Loucy (cell line): ENCODE data around the gene FEZ2.

Experiments
- H2AFZ ChIP-seq: fragments of 200-600 bp; sonication (generic); 2 replicates; pipeline ENCODE4 v1.6.0; 2016; ENCODE audit warnings: antibody characterized with exemption, mild to moderate bottlenecking, low read length, moderate library complexity
- H3F3A ChIP-seq: fragments of 200-600 bp; 2 replicates; pipeline ENCODE4 v1.6.0; 2016; ENCODE audit warnings: antibody characterized with exemption, low read depth, mild to moderate bottlenecking
- H3K27me3 ChIP-seq: fragments of 200-600 bp; sonication (generic); 2 replicates; pipeline ENCODE4 v1.6.1; 2014; ENCODE audit warnings: low read length, mild to moderate bottlenecking; ENCODE audit not compliant: insufficient read depth, poor library complexity, severe bottlenecking
- H3K36me3 ChIP-seq: fragments of 200-600 bp; sonication (generic); 2 replicates; pipeline ENCODE4 v1.6.1; 2016; ENCODE audit warnings: low read length; ENCODE audit not compliant: insufficient read depth
- H3K4me1 ChIP-seq: fragments of 200-600 bp; sonication (generic); 2 replicates; pipeline ENCODE4 v1.5.1; 2014; ENCODE audit warnings: low read length, mild to moderate bottlenecking; ENCODE audit not compliant: insufficient read depth, poor library complexity, severe bottlenecking
- H3K4me2 ChIP-seq: fragments of 200-600 bp; sonication (generic); 2 replicates; pipeline ENCODE4 v1.6.0; 2014; ENCODE audit warnings: antibody characterized with exemption, low read length, low read depth, mild to moderate bottlenecking; ENCODE audit not compliant: poor library complexity, severe bottlenecking
- H3K4me3 ChIP-seq: fragments of 200-600 bp; sonication (generic); 2 replicates; pipeline ENCODE4 v1.5.1; 2014; ENCODE audit warnings: low read length, mild to moderate bottlenecking, mixed read lengths; ENCODE audit not compliant: poor library complexity, severe bottlenecking
- H3K79me2 ChIP-seq: fragments of 200-600 bp; sonication (generic); 2 replicates; pipeline ENCODE4 v1.6.1; 2014; ENCODE audit warnings: low read length; ENCODE audit not compliant: insufficient read depth
- H3K9ac ChIP-seq: fragments of 200-600 bp; sonication (generic); 2 replicates; pipeline ENCODE4 v1.6.0; 2014; ENCODE audit warnings: mild to moderate bottlenecking, low read depth, low read length, moderate library complexity; ENCODE audit not compliant: poor library complexity, severe bottlenecking
- H3K9me2 ChIP-seq: fragments of 200-600 bp; sonication (generic); replicated peaks from 2 replicates; pipeline ENCODE4 v1.6.1; 2016; ENCODE audit warnings: low read depth, low read length, mixed read lengths
- H3K9me3 ChIP-seq: fragments of 200-600 bp; sonication (generic); 2 replicates; pipeline ENCODE4 v1.6.1; 2014; ENCODE audit warnings: mild to moderate bottlenecking, antibody characterized with exemption, low read length, low read depth; ENCODE audit not compliant: insufficient read depth
- H4K20me1 ChIP-seq: fragments of 200-600 bp; sonication (generic); 2 replicates; pipeline ENCODE4 v1.6.0; 2014; ENCODE audit warnings: antibody characterized with exemption, low read length, mild to moderate bottlenecking; ENCODE audit not compliant: insufficient read depth, poor library complexity, severe bottlenecking
- EZH2phosphoT487 ChIP-seq: fragments of 200-600 bp; IDR thresholded peaks from 2 replicates; pipeline ENCODE4 v1.6.1; 2018; ENCODE audit warnings: antibody characterized with exemption, mild to moderate bottlenecking, moderate library complexity, borderline replicate concordance
- TF ChIP-seq, protein P1 (sequence below): fragments of 200-600 bp; sonication (generic); conservative IDR thresholded peaks from 2 replicates; pipeline ENCODE4 v1.5.1; 2014; ENCODE audit warnings: mild to moderate bottlenecking, antibody characterized with exemption, low read length

The FEZ2 gene

DNA sequence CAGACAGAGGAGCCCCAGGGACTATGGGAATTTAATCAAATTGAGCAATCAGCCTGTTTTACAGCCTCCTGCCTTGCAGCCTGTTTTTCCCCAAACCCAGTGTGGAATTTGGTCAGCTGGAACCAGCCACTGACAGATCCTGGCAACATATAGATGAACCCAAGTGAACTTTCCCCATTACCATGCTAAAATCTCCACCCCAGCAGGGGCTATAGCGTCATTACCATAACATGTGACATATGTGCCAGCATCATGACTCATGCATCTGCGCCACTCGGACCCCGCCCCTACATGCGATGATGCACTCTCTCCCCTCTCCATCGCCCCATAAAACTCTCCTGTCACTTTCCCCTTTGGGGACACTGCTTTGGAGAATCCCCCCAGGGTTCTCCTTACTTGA, 17.3 kb upstream of the FEZ2 start:
- no peak for TF ChIP-seq EZH2phosphoT487
- TF ChIP-seq, protein P1, sequence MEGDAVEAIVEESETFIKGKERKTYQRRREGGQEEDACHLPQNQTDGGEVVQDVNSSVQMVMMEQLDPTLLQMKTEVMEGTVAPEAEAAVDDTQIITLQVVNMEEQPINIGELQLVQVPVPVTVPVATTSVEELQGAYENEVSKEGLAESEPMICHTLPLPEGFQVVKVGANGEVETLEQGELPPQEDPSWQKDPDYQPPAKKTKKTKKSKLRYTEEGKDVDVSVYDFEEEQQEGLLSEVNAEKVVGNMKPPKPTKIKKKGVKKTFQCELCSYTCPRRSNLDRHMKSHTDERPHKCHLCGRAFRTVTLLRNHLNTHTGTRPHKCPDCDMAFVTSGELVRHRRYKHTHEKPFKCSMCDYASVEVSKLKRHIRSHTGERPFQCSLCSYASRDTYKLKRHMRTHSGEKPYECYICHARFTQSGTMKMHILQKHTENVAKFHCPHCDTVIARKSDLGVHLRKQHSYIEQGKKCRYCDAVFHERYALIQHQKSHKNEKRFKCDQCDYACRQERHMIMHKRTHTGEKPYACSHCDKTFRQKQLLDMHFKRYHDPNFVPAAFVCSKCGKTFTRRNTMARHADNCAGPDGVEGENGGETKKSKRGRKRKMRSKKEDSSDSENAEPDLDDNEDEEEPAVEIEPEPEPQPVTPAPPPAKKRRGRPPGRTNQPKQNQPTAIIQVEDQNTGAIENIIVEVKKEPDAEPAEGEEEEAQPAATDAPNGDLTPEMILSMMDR = no peak
- no peaks in the 10 kb centered on the region for H3K27me3 ChIP-seq
- no peaks in the 10 kb centered on the region for H3K9me3 ChIP-seq
- H3K9me2 ChIP-seq = no peaks in the 10 kb centered on the region
- no peaks in the 10 kb centered on the region for H3K79me2 ChIP-seq
- H2AFZ ChIP-seq = no peak overlapping the region
- peaks cover 4% of the 10 kb centered on the region for H3K4me1 ChIP-seq
- H3K9ac ChIP-seq = no peak overlapping the region
- no peaks in the 10 kb centered on the region for H4K20me1 ChIP-seq
- no peak overlapping the region for H3K4me2 ChIP-seq
- no peaks in the 10 kb centered on the region for H3K36me3 ChIP-seq
- H3F3A ChIP-seq = no peaks in the 10 kb centered on the region
- no peak overlapping the region for H3K4me3 ChIP-seq

DNA sequence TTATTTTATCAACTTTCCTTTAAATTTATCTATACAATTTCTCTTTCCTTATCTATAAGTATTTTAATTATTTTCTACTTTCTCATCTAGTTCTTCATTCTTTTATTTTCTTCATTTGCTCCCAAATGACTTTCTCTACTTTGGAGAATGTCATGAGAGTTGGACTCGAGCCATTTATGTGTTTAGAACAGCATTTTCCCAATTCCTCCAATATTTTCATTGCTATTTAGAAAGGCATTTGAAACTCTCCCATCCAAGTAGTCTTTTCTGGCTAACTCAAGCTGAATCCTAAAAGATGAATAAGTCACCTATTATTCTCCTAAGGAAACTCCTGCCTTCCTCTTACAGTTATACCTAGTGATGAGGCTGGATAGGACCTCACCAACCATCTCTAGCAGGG, 15.8 kb upstream of the FEZ2 start:
- Histone ChIP-seq H3K4me1 (peaks cover 4% of the 10 kb centered on the region), H3K79me2 (no peaks in the 10 kb centered on the region), H3K9ac (no peak overlapping the region), H3K27me3 (no peaks in the 10 kb centered on the region), H3K4me3 (no peak overlapping the region), H3K9me3 (no peaks in the 10 kb centered on the region), H3K4me2 (no peak overlapping the region), H2AFZ (no peak overlapping the region), H3F3A (no peaks in the 10 kb centered on the region), H4K20me1 (no peaks in the 10 kb centered on the region), H3K9me2 (no peaks in the 10 kb centered on the region), H3K36me3 (no peaks in the 10 kb centered on the region)
- TF ChIP-seq, protein P1 = no peak
- no peak for TF ChIP-seq EZH2phosphoT487

DNA sequence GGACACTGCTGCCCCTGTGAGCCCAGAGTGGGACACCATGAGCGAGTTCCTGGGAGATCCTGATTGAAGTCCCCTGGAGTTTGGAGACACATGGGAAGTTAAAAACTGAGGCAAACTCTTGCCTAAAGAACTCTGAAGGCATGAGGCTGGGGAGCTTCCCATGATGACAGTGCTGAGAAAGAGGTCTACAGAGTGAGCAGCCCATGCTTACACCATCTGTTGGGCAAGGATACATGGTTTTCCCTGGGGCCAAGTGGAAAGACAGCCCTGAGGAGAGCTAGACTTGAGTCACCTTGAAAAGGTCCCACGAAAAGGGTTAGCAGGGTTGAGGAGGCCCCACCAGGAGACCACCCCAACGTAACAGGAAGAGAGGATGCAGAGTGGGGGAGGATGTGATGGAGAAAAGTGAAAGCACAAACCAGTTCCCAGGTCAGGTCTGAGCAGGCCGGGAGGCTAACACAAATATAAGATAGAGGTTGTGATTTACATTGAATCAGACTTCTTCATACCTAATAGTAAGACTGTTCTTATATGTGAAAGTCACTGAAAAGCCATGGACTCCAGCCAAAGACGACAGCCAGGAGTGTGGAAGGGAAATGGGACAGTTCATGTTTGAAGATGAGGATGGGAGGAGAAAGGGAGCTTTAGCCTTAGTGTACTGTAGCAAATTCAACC, 13.5 kb upstream of the FEZ2 start:
- H3K4me1 ChIP-seq = no peaks in the 10 kb centered on the region
- H3F3A ChIP-seq = no peaks in the 10 kb centered on the region
- no peak overlapping the region for H3K4me2 ChIP-seq
- H3K9ac ChIP-seq = no peak overlapping the region
- no peaks in the 10 kb centered on the region for H3K27me3 ChIP-seq
- no peaks in the 10 kb centered on the region for H3K9me2 ChIP-seq
- H3K9me3 ChIP-seq = no peaks in the 10 kb centered on the region
- TF ChIP-seq, protein P1 = no peak
- no peak for TF ChIP-seq EZH2phosphoT487
- H2AFZ ChIP-seq = no peak overlapping the region
- H3K36me3 ChIP-seq = no peaks in the 10 kb centered on the region
- no peaks in the 10 kb centered on the region for H3K79me2 ChIP-seq
- no peaks in the 10 kb centered on the region for H4K20me1 ChIP-seq
- H3K4me3 ChIP-seq = no peak overlapping the region
